Endothelial cell of hepatic sinusoid (primary cell): ENCODE data around the gene TAOK3.

ENCODE experiments used
- in situ Hi-C: cut with HindIII; loops from 2 replicates; pipeline ENCODE4 v1.10.0; 2017; ENCODE audit warnings: low sequenced_read_pairs

The TAOK3 gene

GRCh38 chr12:118374126-118374725 lies 1.5 kb upstream of the TAOK3 start:
- in situ Hi-C loops: no loop called here

- in situ Hi-C loops: no loop called here
These were observed 909 bp upstream of the TAOK3 start for GRCh38 chr12:118373616-118374015.

GRCh38 chr12:118371321-118372282 lies 1.1 kb downstream of the TAOK3 start:
- in situ Hi-C loops: no loop called here

- in situ Hi-C loops: no loop called here
These were observed 2.1 kb downstream of the TAOK3 start for GRCh38 chr12:118370601-118371000.

GRCh38 chr12:118368821-118369220 lies 3.9 kb downstream of the TAOK3 start:
- in situ Hi-C loops: no loop called here

- in situ Hi-C loops: no loop called here
These were observed 10.8 kb downstream of the TAOK3 start for GRCh38 chr12:118361889-118362288.

- in situ Hi-C loops: no loop called here
These were observed 11.7 kb downstream of the TAOK3 start for GRCh38 chr12:118361092-118361404.

GRCh38 chr12:118359541-118359915 lies 13.2 kb downstream of the TAOK3 start:
- in situ Hi-C loops: no loop called here

- in situ Hi-C loops: no loop called here
These were observed 13.8 kb downstream of the TAOK3 start for GRCh38 chr12:118358612-118359540.

GRCh38 chr12:118358008-118358359 lies 14.7 kb downstream of the TAOK3 start:
- in situ Hi-C loops: no loop called here

- in situ Hi-C loops: no loop called here
These were observed 15.3 kb downstream of the TAOK3 start for GRCh38 chr12:118357257-118358007.

- in situ Hi-C loops: no loop called here
These were observed 15.9 kb downstream of the TAOK3 start for GRCh38 chr12:118356809-118357256.

- in situ Hi-C loops: no loop called here
These were observed 16.9 kb downstream of the TAOK3 start for GRCh38 chr12:118355843-118356242.

- in situ Hi-C loops: loop anchor here (5.0 kb wide), 1 partner anchor 43 kb away; no protein-coding TSS in a partner anchor
These were observed 17.8 kb downstream of the TAOK3 start for GRCh38 chr12:118354903-118355302.

GRCh38 chr12:118354503-118354902 lies 18.2 kb downstream of the TAOK3 start:
- in situ Hi-C loops: loop anchor here (5.0 kb wide), 1 partner anchor 42 kb away; no protein-coding TSS in a partner anchor

- in situ Hi-C loops: loop anchor here (5.0 kb wide), 1 partner anchor 41 kb away; no protein-coding TSS in a partner anchor
These were observed 19.0 kb downstream of the TAOK3 start for GRCh38 chr12:118353721-118354120.

- in situ Hi-C loops: loop anchor here (5.0 kb wide), 1 partner anchor 39 kb away; no protein-coding TSS in a partner anchor
These were observed 21.7 kb downstream of the TAOK3 start for GRCh38 chr12:118350908-118351559.

GRCh38 chr12:118347916-118348315 lies 24.8 kb downstream of the TAOK3 start:
- in situ Hi-C loops: no loop called here

GRCh38 chr12:118346895-118347294 lies 25.8 kb downstream of the TAOK3 start:
- in situ Hi-C loops: no loop called here

GRCh38 chr12:118345355-118345754 lies 27.4 kb downstream of the TAOK3 start:
- in situ Hi-C loops: no loop called here
